Stimulated activated CD4-positive, alpha-beta T cell treated with anti-CD3 and anti-CD28 coated beads, TNF-alpha, amount 100 ng/mL, for 24 hours (primary cell): ENCODE measurements around the gene CCDC158.
A peak's percentile ranks its signal among the peaks of the same experiment; 100 is the strongest.
"Not testable (repeated sequence)": the region's sequence is repeated elsewhere in the genome, so short reads cannot be mapped to it uniquely, and the experiment has no call there.

Experiments used
- DNase-seq, 3 experiments: peaks; one replicate each; pipeline ENCODE4 v3.0.0-alpha.2; 2020; ENCODE audit warnings: low read depth in 3 of 3

Gene CCDC158

GRCh38 chr4:76311896-76312331 is 109.0 kb downstream of the CCDC158 start:
- no peak for DNase-seq

- no peak for DNase-seq
These were observed 110.3 kb downstream of the CCDC158 start for GRCh38 chr4:76310683-76311082.

GRCh38 chr4:76309939-76310550 is 110.9 kb downstream of the CCDC158 start:
- DNase-seq = no peak

- no peak for DNase-seq
These were observed 112.4 kb downstream of the CCDC158 start for GRCh38 chr4:76308548-76308947.

GRCh38 chr4:76307660-76308014 is 113.3 kb downstream of the CCDC158 start:
- no peak for DNase-seq

GRCh38 chr4:76306882-76307659 is 113.9 kb downstream of the CCDC158 start:
- DNase-seq = no peak

- DNase-seq = peak in 1 of 3 experiments; percentile 32
These were observed 114.7 kb downstream of the CCDC158 start, which contains the start of gene STBD1 for GRCh38 chr4:76305971-76306881. Gene STBD1, plus strand, starts transcription at chr4:76306733. Its CDS starts 37 bp downstream, at chr4:76306770.

- DNase-seq = no peak
These were observed 115.8 kb downstream of the CCDC158 start for GRCh38 chr4:76305033-76305687.

GRCh38 chr4:76302826-76303438 is 118.0 kb downstream of the CCDC158 start:
- DNase-seq = no peak

GRCh38 chr4:76301775-76302162 is 119.2 kb downstream of the CCDC158 start:
- DNase-seq = no peak

- no peak for DNase-seq
These were observed 119.7 kb downstream of the CCDC158 start for GRCh38 chr4:76301068-76301774.

- no peak for DNase-seq
These were observed 120.9 kb downstream of the CCDC158 start for GRCh38 chr4:76300012-76300411.

- DNase-seq = no peak
These were observed 122.7 kb downstream of the CCDC158 start for GRCh38 chr4:76298227-76298626.

- DNase-seq = no peak
These were observed 124.6 kb downstream of the CCDC158 start for GRCh38 chr4:76296286-76296820.

GRCh38 chr4:76293772-76294171 is 127.2 kb downstream of the CCDC158 start:
- no peak for DNase-seq

- no peak for DNase-seq
These were observed 128.2 kb downstream of the CCDC158 start for GRCh38 chr4:76292730-76293129.

GRCh38 chr4:76287811-76288210 is 133.1 kb downstream of the CCDC158 start:
- DNase-seq = not testable (repeated sequence)

GRCh38 chr4:76283900-76284299 is 137.0 kb downstream of the CCDC158 start:
- DNase-seq = no peak

- DNase-seq = no peak
These were observed 137.8 kb downstream of the CCDC158 start for GRCh38 chr4:76282941-76283689.

GRCh38 chr4:76281594-76281993 is 139.3 kb downstream of the CCDC158 start:
- not testable (repeated sequence) for DNase-seq
